Endothelial cell (in vitro differentiated cells): ENCODE data around the gene ANXA5. TPM values are rescaled to one million over a fixed set of nuclear protein-coding genes. Genes with fewer than 3 reads are reported as not detected.

ENCODE experiments used
- DNase-seq: peaks from one replicate; pipeline ENCODE4 v3.0.0; 2021; ENCODE audit warnings: low spot score
- H3K27ac Mint-ChIP-seq: one replicate; pipeline ENCODE4 v1.8.0; 2021; ENCODE audit warnings: mixed read lengths, inconsistent platforms; ENCODE audit not compliant: unreplicated experiment
- H3K27me3 Mint-ChIP-seq: one replicate; pipeline ENCODE4 v1.8.0; 2021; ENCODE audit warnings: mild to moderate bottlenecking, moderate library complexity, mixed read lengths, inconsistent platforms; ENCODE audit not compliant: unreplicated experiment
- H3K36me3 Mint-ChIP-seq: one replicate; pipeline ENCODE4 v1.8.0; 2021; ENCODE audit warnings: mild to moderate bottlenecking, low read depth, mixed read lengths, inconsistent platforms; ENCODE audit not compliant: unreplicated experiment
- H3K4me1 Mint-ChIP-seq: one replicate; pipeline ENCODE4 v1.8.0; 2021; ENCODE audit warnings: mild to moderate bottlenecking, mixed read lengths, inconsistent platforms; ENCODE audit not compliant: unreplicated experiment
- H3K4me3 Mint-ChIP-seq: one replicate; pipeline ENCODE4 v1.8.0; 2021; ENCODE audit warnings: mild to moderate bottlenecking, mixed read lengths, inconsistent platforms; ENCODE audit not compliant: unreplicated experiment
- H3K9me3 Mint-ChIP-seq: one replicate; pipeline ENCODE4 v1.8.0; 2021; ENCODE audit warnings: mixed read lengths, inconsistent platforms; ENCODE audit not compliant: unreplicated experiment
- long read RNA-seq: library from polyadenylated mRNA; unstranded; transcript quantifications from one replicate; pipeline ENCODE4 v2.0.0, GENCODE V29; 2020; ENCODE audit not compliant: unreplicated experiment
- total RNA-seq: library from RNA; stranded (reverse); fragmentation: NEBNext Ultra II Directional; extraction: Animal tissue kit (Norgen Biotek cat#: 25700); gene quantifications from one replicate; pipeline ENCODE4 v1.2.1, GENCODE V29; 2021; ENCODE audit not compliant: unreplicated experiment
- TF ChIP-seq, protein P1 (sequence below): fragments of 200-600 bp; sonication (generic); IDR thresholded peaks from one replicate; pipeline ENCODE4 v1.5.0; 2021; ENCODE audit warnings: antibody characterized with exemption; ENCODE audit not compliant: unreplicated experiment

ANXA5 gene
- 296 TPM for total RNA-seq
- long read RNA-seq, transcript ANXA5-201 (13 exons, 1,762 nt): major isoform, 501 of 542 reads
- long read RNA-seq, partial matches to known transcripts: 22 of 542 reads
- long read RNA-seq, other reads (novel, unspliced or antisense): 16 of 542 reads

DNA sequence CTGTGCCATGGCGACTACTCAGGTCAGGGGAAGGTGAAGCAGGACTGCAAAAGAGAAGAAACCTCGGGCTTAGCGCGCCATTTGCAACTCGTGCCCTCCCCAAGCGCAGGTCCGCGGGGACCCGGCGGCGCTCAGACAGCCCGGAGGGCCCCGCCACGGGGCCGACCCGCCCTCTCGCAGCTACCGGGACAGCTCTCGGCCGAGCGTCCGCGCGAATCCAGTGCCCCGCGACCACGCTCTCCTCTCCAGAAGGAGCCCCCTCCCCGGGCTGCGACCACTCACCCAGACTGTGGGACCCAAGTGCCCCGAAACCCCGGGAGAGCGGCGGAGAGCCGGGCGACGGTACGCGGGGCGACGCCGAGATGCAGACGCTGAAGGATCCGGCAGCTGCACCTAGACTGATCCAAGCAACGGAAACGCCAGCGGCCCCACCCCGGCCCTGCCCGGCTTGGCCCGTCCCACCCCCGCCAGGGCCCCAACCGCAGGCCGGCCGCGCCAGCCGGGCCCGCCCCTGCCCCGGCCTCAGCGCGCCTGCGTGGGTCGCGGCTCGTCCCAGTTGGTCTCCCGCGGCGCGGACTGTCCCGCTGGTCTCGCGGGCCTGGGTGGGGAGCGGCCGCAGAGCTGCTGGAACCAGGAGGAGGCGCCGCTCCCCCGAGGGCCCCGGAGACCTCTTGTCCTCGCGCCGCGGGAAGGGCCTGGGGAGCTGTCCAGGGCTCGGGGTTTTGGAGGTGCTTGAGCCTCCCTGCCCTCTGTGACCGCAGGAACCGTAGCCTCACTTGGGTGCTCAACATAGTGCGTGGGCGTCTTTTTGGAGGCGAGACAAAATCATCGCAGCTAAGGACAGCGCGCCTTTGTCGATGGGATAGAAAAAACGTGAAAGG, at the start of gene ANXA5:
ANXA5 (minus strand) TSS at position 400 of the 881 bp plus-strand sequence; CDS start at position 9, 391 bp downstream.
- DNase-seq: peak; percentile 88
- Mint-ChIP-seq H3K4me3 (peak within 1 kb of the TSS; percentile 100), H3K27me3 (peaks cover 8% of the 10 kb centered on the region), H3K27ac (peak within 1 kb of the TSS; percentile 99), H3K36me3 (peaks cover 9% of the 10 kb centered on the region), H3K4me1 (peaks cover 25% of the 10 kb centered on the region), H3K9me3 (no peaks in the 10 kb centered on the region)
- TF ChIP-seq, protein P1, sequence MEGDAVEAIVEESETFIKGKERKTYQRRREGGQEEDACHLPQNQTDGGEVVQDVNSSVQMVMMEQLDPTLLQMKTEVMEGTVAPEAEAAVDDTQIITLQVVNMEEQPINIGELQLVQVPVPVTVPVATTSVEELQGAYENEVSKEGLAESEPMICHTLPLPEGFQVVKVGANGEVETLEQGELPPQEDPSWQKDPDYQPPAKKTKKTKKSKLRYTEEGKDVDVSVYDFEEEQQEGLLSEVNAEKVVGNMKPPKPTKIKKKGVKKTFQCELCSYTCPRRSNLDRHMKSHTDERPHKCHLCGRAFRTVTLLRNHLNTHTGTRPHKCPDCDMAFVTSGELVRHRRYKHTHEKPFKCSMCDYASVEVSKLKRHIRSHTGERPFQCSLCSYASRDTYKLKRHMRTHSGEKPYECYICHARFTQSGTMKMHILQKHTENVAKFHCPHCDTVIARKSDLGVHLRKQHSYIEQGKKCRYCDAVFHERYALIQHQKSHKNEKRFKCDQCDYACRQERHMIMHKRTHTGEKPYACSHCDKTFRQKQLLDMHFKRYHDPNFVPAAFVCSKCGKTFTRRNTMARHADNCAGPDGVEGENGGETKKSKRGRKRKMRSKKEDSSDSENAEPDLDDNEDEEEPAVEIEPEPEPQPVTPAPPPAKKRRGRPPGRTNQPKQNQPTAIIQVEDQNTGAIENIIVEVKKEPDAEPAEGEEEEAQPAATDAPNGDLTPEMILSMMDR: no peak

DNA sequence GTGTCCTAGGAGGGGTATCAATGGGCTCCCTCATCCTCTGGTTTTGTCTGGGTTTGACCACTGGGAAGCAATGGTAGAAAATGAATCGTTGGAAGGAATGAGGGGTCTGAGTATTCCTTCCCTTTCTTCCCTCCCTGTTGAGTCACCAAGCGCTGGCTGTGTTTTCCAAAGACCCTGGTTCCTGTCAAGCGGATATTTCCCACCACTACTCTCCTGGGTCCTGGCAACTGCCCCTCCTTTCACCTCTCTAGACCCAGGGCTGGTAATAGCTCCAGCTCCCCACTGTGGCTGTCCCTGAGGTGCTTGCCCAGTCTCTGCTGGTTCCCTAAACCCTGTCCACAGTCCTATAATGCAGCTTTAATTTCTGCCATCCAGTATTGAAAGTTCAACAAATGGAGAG, 46.0 kb upstream of the ANXA5 start:
- H3K9me3 Mint-ChIP-seq: no peaks in the 10 kb centered on the region
- TF ChIP-seq, protein P1: no peak
- H3K27ac Mint-ChIP-seq: no peak overlapping the region
- DNase-seq: no peak
- H3K4me1 Mint-ChIP-seq: no peaks in the 10 kb centered on the region
- no peak overlapping the region for H3K4me3 Mint-ChIP-seq
- peaks cover 3% of the 10 kb centered on the region for H3K27me3 Mint-ChIP-seq
- no peaks in the 10 kb centered on the region for H3K36me3 Mint-ChIP-seq

DNA sequence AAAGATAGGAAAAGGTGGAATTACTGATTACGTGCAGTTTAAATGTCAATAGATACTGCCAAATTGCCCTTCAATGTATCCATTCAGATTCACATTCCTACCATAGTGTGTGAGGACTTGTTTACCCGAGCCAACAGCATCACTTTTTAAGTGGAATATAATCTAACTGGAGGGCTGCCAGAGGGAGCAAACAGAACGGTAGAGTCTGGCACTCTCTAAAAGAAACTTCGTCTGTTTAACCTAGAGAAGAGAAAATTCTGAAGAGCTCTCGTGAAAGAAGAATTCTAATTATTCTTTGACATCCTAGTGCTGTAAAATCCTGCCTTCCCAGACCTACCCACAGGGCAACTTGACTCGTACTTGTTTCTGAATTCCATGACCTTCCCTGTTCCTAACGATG, 45.0 kb upstream of the ANXA5 start:
- H3K36me3 Mint-ChIP-seq: no peaks in the 10 kb centered on the region
- no peaks in the 10 kb centered on the region for H3K27me3 Mint-ChIP-seq
- H3K4me1 Mint-ChIP-seq: no peaks in the 10 kb centered on the region
- H3K9me3 Mint-ChIP-seq: no peaks in the 10 kb centered on the region
- no peak overlapping the region for H3K4me3 Mint-ChIP-seq
- no peak for DNase-seq
- no peak overlapping the region for H3K27ac Mint-ChIP-seq
- TF ChIP-seq, protein P1: no peak

- H3K27ac Mint-ChIP-seq: no peak overlapping the region
- TF ChIP-seq, protein P1: no peak
- H3K36me3 Mint-ChIP-seq: no peaks in the 10 kb centered on the region
- no peak overlapping the region for H3K4me3 Mint-ChIP-seq
- H3K27me3 Mint-ChIP-seq: no peaks in the 10 kb centered on the region
- no peak for DNase-seq
- H3K4me1 Mint-ChIP-seq: no peaks in the 10 kb centered on the region
- no peaks in the 10 kb centered on the region for H3K9me3 Mint-ChIP-seq
Observed at GRCh38 chr4:121740796-121741409, 44.1 kb upstream of the ANXA5 start.
